HG03520 (cell line): ENCODE results near the gene PSMD3.

Experiments
- ATAC-seq: cut with Tn5 transposase; IDR thresholded peaks from one replicate; pipeline ENCODE4 v1.9.1; 2021; ENCODE audit warnings: mild to moderate bottlenecking, moderate library complexity; ENCODE audit not compliant: unreplicated experiment

PSMD3 gene

DNA sequence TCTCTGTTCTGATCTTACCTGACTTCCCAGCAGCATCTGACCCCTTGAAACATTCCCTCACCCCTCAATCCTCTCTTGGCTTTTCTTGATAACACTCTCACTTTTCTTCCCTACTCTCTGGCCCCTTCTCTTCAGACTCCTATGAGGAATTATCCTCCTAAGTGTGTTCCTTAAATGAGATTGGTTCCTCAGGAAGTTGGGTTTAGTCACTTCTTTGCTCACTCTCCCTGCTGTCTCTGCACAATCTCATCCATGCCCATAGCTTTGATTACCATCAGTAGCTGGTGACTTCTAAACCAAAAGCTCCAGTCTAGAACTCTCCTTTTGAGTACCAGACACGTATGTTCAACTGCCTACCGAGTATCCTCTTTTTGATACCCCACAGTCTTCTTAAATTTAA lies 60.6 kb downstream of the PSMD3 start:
- ATAC-seq, result no peak
